Islet of Langerhans (tissue), 1 donor: ENCODE data around the gene UCN2.

Experiments used
- FAIRE-seq: peaks from one replicate; lab custom pipeline; 2011; peaks lifted over from hg19 to GRCh38; lab: Jason Lieb, UNC

Gene UCN2

GRCh38 chr3:48563382-48563918 is at the start of gene UCN2:
Gene UCN2, minus strand, starts transcription at chr3:48563781. Its CDS starts 657 bp downstream, at chr3:48563124.
- no peak for FAIRE-seq

DNA sequence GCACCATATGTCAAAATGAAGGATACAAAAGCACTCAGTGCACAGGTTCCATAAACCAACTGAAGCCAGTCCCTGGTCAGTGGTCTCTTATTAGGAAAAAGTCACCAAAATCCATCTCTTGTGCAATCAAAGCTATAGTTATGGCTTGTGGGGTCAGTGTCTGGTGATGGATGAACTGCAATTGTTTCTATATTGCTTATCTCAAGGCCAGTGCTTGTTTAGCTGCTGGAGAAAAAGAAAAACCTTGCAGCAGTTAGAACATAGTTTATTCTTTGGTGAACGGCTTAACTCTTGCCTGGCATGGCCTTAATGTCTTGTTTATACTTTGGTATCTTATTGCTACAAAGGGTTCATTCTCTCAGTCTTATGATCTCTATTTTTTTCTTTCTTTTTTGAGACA is 48.7 kb upstream of the UCN2 start:
- FAIRE-seq, result no peak

- FAIRE-seq, result no peak
Observed at GRCh38 chr3:48609088-48610005, 45.8 kb upstream of the UCN2 start, which contains the start of gene UQCRC1. Gene UQCRC1, minus strand, starts transcription at chr3:48609646. Its CDS starts 26 bp downstream, at chr3:48609620.

GRCh38 chr3:48607519-48607918 is 43.9 kb upstream of the UCN2 start:
- FAIRE-seq, result no peak

DNA sequence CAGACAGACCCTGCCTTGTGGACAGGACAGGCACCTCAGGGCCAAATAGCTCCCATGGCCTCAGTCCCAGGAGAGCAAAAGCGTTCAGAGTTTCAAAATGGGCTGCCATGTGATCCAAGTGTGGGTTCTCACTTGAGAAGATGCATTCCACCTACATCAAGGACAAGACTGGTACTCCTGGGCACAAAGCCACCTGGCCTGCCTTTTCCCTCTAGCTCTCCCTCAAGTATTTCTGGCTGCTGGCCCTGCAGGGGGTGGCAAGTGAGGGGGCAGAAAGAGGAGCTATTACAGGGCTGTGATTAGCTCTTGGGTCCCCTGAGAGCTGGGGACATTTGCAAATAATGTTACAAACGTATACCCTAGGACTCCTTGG is 38.0 kb upstream of the UCN2 start:
- FAIRE-seq, result no peak

- no peak for FAIRE-seq
Observed at GRCh38 chr3:48600711-48601621, 37.4 kb upstream of the UCN2 start.

GRCh38 chr3:48599509-48600285 is 36.1 kb upstream of the UCN2 start:
- no peak for FAIRE-seq

DNA sequence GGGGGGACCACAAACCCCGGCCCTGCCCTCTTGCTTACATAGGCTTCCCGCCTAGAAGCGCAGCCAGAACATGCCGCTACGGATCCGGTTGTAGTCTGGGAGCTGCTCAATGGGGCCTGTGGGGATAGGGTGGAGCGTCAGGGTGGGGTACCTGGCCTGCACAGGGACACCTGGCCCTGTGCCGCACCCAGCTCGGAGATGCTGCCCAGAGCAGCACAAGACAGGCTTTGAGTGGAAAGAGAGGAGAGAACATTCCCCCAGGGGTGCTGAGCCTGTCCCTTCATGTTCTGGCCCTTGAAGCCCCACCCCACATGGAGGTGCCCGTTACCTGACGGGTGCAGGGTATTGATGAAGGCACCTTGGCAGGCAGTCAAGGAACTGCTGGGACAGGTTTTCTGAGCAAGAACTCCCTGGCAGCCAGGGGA is 35.5 kb upstream of the UCN2 start:
- no peak for FAIRE-seq

- FAIRE-seq, result no peak
Observed at GRCh38 chr3:48598323-48599076, 34.9 kb upstream of the UCN2 start.

- no peak for FAIRE-seq
Observed at GRCh38 chr3:48597408-48597800, 33.8 kb upstream of the UCN2 start.

DNA sequence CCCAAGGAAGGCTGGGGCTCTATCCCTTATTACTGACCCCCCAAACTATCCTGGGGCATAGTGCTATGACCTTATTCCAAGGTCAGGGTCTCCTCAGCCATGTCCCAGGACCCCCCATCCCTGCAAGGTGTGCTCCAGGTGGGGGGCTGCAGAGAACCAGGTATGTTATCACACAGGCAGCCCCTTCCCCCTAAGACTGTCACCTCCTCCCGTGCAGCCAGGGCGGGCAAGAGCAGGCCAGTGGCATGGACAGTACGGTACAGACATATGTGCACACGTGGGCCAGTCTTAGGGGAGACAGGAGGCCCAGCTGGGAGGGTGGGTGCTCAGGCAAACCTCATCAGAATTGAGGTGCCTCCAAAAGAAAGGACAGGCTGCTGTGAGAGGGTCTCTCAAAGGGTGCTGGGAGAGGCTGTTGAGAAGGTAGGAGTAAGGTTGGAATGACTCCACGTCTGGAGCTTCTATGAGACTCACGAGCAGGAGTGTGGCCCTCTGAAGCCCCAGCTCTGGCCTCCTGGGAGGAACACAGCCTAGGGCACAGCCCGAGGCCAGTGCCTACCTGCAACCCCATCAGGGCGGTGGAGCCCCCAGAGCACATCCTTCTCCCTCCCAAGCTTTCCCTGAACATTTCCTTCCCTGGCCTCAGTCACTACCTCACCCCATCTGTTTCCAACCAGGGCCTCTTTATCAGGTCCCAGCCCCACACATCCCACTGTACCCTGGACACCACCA is 33.3 kb upstream of the UCN2 start:
- FAIRE-seq, result no peak

DNA sequence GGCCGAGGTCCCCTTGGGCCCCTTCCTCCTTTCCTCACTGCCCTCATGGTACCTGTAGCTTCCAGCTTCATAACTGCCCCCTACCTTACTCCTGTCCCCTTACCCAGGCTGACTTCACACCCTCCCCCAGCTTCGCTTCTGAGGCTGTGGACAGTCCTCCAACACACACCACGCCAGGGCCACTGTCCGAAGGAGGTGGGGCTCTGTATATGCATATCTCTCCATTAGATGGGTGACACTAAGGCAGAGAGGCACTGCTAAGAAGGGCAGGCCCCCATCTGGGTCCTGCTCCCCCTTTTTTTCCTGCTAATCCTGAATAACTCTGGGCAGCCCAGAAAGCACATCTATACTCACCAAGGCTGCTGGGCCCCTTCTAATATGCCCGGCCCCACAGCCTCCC is 32.6 kb upstream of the UCN2 start:
- FAIRE-seq, result no peak

- no peak for FAIRE-seq
Observed at GRCh38 chr3:48595526-48596121, 32.0 kb upstream of the UCN2 start.

DNA sequence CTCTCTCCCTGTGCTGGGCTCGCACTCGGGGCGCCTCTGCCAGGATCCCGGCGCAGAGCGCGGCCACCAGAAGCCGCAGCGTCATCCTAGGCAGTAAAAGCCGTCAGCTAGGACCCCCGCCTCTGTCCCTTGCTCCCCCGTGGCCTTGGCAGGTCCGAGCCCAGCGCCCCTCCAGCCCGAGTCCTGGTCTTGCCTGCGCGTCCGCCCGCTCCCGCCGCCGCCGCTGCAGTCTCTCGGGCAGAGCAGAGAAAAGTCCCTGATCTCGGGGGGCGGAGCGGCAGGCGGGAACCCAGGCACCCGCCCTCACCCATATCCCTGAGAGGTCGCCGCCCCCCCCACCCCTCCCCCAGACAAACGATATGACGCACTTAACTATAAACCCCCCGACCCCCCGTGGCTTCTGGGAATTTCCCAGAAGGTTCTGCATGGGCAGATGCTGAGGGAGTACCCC is 31.5 kb upstream of the UCN2 start, which contains the start of gene COL7A1:
Gene COL7A1, minus strand, starts transcription at position 255 of the 451 bp plus-strand sequence. Its CDS starts 170 bp downstream, at position 85.
- FAIRE-seq, result no peak

DNA sequence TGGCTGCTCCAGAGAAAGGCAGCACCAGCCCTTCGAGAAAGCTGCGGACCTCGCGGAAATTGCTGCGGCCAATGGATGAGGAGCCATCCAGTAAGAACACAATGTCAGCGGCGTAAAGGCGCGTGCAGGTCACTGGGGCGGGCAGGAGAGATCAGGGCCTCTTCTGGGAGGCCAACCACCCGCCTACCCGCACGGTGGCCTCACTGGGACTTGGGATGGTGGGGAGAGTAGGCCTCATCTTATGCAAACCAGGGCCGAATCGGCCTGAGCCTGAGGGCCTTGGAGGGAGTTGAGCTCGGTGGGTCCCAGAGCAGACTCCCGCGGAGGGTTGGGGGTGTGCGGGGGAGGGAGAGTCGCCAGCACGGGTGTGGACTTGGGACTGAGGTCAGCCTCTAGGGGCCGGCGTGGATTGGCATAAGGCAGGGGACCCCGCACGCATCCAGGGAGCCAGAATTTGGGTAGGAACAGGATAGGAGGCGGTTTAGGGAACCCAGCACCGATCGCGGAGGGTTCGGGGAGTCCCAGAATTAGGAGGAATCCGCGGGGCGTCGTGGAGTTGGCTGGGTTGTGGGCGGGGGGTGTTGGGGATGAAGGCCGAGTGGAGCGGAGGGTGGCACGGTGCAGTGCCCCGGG is 31.0 kb upstream of the UCN2 start:
- no peak for FAIRE-seq

DNA sequence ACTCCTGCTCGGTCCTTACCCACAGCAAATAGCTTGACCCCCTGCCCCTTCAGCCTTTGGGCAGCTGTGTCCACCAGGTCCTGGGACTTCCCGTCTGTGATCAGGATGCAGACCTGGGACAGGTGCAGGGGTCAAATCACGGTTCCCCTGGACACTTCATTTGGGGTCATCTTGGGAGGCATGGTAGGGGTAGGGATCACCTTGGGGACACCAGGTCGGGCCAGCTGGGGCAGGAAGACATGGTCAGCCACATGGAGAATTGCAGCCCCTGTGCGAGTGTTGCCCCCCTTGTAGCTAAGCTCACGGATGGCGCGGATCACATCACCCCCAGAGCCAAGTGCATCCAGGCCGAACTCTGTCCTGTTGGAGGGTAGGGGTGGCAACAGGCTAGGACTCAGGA is 29.8 kb upstream of the UCN2 start:
- FAIRE-seq, result no peak

- no peak for FAIRE-seq
Observed at GRCh38 chr3:48592519-48593087, 29.0 kb upstream of the UCN2 start.

GRCh38 chr3:48591886-48592518 is 28.4 kb upstream of the UCN2 start:
- FAIRE-seq, result no peak
